HG03342 (cell line): ENCODE measurements around the gene BACH2.
"Not testable (repeated sequence)": the region's sequence is repeated elsewhere in the genome, so short reads cannot be mapped to it uniquely, and the experiment has no call there.

Experiments
- ATAC-seq: cut with Tn5 transposase; IDR thresholded peaks from one replicate; pipeline ENCODE4 v1.9.1; 2021; ENCODE audit warnings: mild to moderate bottlenecking, moderate library complexity; ENCODE audit not compliant: unreplicated experiment

The BACH2 gene

DNA sequence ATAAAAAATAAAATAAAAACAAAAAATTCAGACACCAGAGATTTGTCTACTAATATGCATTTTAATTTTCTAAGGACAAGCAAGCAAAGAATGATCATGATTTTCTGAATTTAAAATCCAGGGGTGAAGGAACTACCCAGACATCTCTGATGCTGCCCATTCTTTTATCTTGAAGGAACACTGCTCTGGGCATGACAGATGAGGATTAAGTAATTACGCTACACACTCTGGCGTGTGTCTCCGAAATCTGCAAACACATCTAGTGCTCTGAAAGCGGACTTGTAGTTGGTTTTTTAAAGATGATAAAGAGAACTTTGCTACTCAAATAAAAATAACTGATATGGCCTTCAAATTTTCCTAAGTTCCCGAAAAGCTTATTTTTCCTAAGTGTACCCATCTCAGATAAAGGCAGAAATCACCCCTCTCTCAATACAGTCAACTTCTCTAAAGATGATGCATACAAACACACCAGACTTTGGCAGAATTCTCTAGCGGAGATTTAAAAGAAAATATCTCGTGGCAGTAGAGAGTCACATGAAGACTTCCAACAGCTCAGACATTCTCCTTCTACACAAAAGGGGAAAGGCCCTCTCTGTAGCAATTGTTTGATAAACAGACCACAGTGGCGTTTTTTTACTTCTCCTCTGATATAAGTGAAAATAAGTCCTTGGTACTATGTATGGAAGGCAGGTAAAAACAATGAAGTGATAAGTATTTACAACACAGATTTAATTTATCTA lies 133.8 kb downstream of the BACH2 start:
- no peak for ATAC-seq

DNA sequence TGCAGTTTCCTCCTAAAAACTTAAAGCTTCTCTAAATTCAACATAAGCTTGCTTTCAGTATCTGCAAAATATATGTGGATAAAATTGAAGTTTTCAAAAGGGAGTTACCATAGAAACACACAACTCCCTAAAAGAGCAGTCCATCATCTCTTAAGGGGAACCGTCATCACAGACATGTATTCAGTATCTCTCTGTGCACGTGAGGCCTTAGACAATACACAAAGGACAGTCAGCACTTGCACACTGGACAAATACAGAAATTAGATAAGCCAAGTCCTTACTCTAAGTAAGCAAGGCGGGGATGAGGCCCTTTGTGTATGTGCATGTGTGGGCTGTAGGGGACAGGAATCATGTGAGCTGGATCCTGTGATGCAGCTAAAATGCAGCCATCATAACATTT lies 136.6 kb downstream of the BACH2 start:
- no peak for ATAC-seq

DNA sequence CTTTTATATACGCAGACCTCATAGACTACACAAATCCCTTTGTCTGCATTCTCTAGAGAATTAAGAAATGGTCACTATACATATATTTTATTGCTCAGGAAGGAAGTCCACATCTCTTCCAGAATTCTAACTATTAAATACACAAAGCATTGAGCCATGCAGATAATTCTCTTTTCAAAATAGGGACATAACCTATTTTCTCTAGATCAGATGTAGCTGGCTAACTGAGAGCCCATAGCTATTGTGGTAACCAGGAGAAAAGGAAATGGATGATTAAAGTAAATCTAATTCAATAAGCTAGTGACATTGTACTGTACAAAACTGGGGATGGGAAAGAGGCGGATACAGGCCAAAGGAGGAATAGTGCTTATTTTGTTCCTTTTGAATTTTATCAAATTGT lies 137.2 kb downstream of the BACH2 start:
- no peak for ATAC-seq

DNA sequence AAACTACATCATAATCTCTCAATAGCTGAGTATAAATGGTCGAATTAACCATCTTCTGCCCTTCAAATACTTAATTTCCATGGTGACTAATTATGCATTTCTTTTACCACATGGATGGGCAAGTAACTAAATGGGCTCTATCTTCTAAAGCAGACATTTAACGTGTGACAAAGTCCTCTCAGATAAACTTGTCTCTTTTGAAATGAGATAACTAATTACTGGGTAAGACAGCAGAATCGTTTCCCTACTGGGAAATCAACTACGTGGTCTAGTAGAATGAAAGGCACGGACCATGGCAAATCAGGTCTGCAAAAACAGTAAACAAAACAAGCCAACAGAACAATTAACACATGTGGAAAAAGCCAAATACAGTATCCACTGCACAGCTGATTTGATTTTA lies 137.7 kb downstream of the BACH2 start:
- ATAC-seq = no peak

DNA sequence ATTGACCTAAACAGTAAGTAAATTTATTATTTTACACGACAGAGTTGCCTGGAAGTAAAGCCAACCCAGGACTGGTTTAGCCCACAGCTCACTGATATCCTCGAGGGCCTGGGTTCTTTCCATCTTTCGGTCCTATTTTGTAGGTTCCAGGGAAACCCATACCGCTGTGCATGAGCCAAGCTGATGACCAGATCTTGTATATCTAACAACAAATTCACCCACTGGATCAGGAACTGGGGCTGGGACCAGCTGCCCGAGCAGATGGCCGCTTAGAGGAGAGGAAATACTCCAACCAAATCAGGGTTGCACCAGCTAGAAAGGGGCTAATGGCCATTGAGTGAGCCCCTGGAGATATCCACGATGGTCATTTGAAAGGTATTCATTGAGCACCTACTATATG lies 139.2 kb downstream of the BACH2 start:
- ATAC-seq = no peak

DNA sequence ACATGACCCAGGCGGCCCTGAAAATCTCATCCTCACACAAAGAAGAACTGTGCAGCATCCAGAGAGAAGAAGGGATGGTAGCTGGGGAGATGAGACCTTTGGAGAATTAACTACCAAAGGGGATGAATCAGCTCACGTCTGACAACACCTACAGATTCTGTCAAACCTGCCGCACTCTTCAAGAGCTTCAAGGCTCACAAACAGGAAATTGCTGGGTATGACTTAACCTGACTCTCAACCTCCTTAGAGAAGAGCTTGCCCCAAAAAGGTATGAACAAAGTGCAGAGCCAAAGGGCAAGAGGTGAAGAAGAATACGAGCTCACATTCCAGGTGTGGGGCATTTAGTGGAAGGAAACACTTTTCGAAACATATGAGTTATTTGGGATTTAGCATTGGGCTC lies 139.8 kb downstream of the BACH2 start:
- ATAC-seq = no peak

DNA sequence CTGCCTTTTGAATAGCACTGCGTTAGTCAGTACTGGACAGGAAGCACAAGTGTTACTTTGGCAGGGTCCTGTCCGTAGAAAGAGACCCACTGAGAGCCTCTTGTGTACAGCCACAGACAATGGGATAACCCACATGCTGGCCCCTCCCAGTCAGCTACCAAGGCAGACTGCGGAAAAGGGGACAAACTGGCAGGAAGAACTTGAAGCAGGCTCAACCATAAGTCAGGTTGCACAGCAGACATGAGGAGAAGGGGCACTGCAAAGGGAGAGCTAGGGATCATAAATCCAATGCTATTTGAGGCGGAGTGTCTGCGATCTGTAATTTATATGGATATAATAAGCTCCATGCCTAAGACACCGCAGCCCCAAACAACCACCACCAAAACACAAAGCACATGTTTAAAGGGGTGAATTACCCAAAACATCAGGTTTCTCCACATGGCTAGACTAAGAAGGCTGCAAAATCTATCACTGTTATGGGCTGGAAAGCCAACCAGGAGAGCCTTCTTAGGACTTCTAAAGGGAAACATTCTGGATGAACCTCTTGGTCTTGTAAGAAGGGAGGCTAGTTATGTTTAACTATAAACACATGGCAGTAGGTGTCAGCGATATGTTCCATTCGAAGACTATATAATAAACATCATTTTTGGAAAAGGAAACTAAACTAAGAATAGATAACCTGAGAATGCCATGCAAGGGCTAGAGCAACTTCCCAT lies 141.7 kb downstream of the BACH2 start:
- no peak for ATAC-seq

DNA sequence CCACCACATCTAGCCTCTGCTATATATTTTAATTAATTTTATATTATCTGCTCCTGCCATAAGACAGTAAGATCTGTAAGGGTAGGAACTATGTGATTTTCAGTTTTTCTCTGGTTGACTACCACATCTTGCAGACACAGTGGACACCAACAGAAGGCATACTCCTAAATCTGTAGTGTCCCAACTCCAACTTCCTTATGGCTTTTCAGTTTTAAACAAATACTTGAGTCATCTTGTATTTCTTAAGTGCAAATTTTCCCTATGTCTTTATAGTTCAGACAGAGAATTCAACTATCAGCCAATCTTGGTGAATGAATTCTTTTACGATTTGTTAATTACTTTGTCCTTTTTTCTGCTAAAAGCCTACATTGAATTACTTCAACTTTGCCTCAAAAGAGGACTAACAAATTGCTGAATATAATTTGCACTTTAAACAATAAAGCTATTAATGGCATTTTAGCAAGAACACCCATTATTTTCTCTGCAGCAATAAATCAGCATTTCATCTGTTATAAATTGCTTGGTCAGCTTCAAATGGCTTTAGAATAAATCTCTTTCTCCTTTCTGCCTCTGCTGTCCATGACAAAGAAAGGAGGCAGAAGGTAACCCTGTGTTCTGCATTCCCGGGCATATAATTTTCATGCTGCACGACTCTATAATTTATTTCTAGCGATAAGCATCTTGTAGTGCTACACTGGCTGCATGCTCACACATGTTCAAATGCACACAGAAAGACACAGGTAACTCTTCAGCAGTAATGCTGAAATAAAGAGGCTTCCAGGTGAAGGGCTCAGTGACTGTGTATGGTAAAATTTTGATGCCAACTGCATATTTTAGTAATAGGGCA lies 144.8 kb downstream of the BACH2 start:
- no peak for ATAC-seq

DNA sequence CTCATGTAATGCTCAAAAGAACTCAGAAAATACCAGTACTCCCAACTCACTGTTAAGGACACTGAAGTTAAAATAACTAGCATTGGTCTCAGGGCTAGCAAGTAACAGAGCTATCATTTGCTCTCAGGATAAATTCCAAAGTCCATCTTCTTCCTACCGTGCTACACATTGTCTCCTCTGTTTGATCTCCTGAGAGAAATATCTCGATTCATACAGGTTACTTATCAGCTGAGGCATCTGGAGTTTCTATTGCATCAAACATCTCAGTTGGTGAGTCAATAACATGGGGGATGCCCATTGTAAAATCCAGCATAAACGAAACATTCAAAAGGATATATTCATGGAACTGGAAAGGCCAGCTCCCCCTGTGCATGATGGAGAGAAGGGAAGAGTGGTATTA lies 147.4 kb downstream of the BACH2 start:
- no peak for ATAC-seq

DNA sequence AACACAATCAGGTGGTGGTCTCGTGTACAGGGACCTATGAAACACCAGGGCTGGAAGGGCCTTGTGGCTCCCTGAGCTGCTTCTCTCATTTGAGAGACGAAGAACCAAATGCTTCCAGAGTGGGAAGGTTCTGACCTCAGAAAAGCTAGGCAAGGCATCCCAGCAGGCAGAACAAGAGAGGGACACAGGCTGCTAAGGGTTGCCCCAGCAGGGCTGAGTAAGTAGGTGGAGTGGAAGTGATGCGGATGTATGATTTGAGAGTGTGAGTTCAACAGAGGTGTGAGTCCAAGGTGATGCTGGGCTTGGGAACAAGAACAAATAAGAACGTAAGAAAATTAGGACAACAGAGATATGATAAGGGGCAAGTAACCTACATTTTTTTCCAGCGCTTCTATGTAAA lies 147.8 kb downstream of the BACH2 start:
- no peak for ATAC-seq

DNA sequence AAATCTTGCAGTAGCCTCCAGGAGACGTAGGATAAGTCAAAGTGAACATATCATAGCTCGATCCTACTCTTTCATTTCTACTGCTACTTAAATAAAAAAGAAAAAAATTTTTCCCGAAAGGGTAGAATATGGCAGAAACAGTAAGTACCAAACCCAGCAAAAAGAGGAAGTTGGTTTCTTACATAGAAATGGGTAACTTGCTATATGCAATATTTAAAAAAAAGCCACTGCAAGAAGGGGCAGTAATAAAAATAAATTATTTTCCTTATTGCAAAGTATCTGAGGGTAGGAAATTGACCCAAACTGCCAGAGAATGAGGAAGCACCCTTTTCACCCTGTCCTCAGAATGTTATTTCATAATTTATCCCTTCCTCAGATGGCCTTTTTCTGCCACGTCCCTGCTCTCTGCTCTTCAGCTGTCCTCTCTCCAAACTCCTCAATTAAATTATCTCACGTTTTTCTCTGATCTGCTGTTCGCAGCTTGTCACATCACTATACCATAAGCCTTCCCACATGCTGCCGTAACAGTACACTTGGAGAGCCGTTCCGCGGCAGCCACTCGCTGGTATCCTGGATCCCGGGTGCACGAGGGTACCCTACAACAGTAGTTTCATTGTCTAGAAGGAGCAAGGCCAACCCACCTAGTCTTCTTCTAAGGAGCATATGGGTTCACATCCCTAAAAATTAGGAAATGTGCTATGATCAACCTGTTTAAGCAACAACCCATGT lies 149.6 kb downstream of the BACH2 start:
- no peak for ATAC-seq

DNA sequence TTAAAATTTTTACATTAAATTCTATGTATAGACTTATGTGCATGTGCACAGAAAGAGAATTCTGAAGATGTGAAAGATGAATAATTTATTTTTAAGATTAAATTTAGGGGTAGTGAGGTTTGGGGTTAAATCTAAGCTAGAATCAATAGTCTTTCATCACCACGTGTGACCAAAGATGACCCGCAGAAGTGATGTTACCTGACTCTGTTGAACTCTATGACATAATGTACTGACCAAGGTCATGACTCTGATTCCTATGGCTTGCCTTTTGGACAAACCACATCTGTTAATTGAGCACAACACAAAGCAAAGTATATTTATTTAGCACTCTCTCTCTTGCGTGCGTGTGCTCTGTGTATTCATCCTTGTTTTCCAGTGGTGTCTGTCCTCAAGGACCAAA lies 150.6 kb downstream of the BACH2 start:
- no peak for ATAC-seq

DNA sequence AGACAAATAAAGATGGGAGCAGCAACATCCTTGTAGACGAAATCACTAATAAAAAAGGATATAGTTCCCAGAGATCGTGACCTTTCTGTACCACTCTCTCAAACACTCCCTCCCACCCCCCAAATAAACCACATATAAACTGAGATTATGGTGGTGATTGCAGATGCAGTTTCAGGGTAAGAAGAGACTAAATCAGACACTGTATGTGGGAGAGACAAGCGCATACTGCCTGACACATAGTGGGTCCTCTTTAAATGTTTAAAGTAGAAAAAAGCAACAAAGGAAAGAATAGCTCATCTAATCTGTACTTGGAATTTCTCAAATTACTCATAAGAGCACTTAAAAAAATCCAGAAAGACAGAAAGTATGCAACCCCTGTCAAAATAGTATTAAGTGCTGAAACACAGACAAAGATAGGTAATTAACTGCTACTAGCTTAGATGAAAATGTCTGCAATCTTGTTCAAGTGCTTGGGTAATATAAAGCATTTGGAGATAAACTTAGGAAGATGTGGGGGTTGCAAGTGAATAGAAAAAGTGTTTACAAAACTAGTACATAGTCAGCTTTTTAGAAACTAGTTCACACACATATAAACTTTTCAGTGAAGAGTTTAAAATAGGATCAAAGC lies 151.6 kb downstream of the BACH2 start:
- no peak for ATAC-seq

DNA sequence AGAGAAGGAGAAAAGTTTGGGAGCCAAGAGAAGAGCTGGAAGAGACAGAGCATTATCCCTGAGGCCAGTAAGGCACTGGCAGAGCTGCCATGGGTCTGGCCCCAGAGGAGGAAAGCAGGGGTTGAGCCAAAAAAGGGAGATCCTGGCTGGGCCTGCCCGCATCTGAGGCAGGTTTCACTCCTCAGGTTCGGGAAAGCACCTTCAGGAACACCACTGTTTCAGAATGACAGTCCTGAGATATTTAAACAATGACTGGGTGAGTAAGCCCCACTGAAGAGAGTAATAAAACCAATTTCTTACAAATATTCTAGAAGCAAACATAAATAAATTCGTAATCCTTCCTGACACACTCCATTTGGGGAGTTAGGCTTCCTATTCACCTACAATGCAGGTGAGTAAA lies 152.2 kb downstream of the BACH2 start:
- peak; percentile 55 for ATAC-seq

DNA sequence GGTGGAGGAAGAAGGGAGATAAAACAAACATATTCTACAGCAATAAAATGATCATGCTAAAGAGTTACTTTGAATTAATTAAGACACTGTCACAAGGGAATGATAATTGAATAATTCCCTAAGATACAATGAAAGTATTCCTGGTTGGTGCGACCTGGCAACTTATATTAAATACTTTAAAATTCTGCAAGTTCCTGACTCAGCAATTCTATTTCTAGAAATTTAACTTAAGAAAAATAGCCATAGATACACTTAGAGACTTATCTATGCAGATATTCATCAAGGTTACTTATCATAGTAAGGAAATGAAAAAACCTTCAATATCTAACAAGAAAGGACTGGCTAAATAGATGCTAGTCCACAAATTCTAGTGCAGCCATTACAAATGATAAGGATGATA lies 156.0 kb downstream of the BACH2 start:
- ATAC-seq = no peak

DNA sequence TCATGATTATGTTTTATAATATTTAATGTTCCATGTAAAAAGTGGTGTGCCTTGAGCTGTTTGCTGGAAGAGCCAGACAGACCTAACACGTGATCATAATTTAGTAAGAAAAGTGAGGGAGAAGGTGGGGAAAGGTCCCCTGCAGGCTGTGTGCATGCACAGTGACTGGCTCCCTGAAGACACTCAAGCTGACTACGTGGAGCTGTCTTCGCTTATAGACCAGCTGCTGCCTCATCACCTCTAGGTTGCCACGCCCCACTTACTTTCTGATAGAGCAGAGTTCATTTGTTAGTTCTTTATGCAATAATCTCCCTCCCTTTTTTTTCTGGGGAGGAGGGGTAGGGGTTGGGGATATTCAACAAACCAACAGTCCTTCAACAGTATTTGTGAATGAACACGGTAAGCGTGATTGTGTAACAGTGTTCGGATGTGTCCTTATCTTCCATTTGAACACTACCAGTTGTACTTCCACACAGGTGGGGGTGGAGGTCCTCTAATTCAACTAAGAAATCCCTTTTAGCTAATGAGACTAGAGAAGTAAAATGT lies 157.3 kb downstream of the BACH2 start:
- ATAC-seq = no peak

DNA sequence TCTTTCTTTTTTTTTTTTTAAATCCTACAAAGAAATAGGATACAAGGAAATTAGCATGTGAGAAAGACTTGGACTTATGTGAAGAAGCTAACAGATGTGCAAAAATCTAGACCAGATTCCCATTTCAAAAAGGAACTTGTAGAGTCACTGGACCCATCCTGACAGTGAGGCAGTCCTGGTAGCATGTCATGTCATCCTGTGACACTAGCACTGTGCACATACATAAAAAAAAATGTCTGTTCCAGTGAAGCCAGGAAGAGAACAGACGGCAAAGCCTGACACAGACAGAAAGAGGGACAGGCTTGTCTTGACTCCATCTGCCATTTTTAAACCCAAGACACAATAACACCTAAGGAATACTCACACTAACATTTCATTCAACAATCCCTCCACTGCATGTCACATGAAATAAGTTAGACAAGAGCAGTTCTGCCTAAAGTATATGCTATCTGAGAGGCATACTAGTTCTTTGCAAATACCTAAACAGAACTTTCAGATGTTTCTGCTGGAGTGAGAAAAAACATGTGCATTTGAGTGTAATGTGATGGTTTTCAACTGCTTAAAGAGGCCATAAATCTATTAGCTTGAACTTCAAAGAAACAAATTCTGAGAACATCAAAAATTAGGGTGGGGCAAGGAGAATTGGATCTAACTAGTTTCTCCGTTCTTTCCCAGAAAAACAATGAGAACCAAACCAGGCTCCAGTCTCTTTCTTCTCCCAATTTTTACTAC lies 159.6 kb downstream of the BACH2 start:
- ATAC-seq = no peak

DNA sequence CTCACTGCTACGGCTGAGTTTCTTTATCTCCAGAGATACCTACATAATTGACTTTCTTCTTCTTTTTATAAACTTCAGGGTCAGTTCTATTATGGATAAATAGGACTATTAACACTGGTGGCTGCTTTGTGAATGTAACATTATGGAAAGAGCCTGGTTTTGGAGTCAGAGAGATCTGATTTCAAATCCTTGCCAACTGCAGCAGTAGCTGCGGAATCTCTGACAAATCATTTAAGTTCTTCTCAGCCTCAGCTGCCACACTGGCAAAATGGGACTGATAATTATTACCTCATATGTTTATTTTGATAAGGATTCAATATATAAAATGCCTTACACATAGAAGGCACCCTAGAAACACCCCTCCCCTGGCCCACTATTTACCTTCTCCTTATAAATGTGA lies 160.5 kb downstream of the BACH2 start:
- ATAC-seq = no peak

DNA sequence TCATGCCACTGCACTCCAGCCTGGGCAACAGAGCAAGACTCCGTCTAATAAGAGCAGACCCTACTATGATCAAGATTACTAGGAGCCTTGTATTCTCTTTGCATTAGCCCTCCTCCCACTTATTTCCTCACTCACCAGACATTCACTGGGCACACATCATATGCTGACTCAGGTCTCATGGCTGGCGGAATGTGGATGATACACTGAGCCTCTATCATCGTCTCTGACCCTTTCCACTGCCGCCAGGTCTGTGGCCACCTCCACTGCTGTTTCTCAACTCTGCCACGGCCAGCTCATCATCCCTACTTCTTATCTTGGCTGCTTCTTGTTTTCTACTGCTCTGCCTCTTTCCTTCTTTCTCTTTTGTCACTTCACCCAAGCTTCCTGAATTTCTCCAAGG lies 161.0 kb downstream of the BACH2 start:
- ATAC-seq = no peak

DNA sequence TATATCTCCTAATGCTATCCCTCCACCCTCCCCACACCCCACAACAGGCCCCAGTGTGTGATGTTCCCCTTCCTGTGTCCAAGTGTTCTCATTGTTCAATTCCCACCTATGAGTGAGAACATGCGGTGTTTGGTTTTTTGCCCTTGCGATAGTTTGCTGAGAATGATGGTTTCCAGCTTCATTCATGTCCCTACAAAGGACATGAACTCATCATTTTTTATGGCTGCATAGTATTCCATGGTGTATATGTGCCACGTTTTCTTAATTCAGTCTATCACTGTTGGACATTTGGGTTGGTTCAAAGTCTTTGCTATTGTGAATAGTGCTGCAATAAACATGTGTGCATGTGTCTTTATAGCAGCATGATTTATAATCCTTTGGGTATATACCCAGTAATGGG lies 163.0 kb downstream of the BACH2 start:
- ATAC-seq = not testable (repeated sequence)
